ENCODE measurements around the gene PRR16.

Gene PRR16

DNA sequence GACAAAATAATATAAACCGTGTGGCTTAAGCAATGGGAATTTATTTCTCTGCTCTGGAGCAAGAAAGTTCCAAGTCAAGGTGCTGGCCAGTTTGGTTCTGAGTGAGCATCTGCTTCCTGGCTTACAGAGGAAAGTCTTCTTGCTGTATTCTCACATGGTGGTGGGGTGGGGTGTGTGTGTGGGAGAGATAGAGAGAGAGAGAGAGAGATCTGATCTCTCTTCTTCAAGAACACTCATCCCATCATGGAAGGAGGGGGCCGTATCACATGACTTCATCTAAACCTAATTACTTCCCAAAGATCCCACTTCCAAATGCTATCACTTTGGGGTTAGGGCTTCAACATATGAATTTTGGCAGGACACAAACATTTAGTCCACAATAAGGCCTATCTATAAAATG is 91.2 kb downstream of the PRR16 start (continued):
- TF ChIP-seq, protein P1, sequence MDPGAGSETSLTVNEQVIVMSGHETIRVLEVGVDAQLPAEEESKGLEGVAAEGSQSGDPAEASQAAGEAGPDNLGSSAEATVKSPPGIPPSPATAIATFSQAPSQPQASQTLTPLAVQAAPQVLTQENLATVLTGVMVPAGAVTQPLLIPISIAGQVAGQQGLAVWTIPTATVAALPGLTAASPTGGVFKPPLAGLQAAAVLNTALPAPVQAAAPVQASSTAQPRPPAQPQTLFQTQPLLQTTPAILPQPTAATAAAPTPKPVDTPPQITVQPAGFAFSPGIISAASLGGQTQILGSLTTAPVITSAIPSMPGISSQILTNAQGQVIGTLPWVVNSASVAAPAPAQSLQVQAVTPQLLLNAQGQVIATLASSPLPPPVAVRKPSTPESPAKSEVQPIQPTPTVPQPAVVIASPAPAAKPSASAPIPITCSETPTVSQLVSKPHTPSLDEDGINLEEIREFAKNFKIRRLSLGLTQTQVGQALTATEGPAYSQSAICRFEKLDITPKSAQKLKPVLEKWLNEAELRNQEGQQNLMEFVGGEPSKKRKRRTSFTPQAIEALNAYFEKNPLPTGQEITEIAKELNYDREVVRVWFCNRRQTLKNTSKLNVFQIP (CRISPR knock-in tag; IDR thresholded peaks at IDR 0.05; ENCODE audit: borderline replicate concordance, low read depth) = no peak
- TF ChIP-seq ESRRG (CRISPR knock-in tag; IDR thresholded peaks at IDR 0.05) (no peak), SNAI2 (CRISPR knock-in tag; IDR thresholded peaks at IDR 0.05) (no peak), ARNTL (CRISPR knock-in tag; IDR thresholded peaks at IDR 0.05; ENCODE audit: borderline replicate concordance, low read depth) (no peak), GLIS3 (CRISPR knock-in tag; IDR thresholded peaks at IDR 0.05) (no peak), CSDC2 (CRISPR knock-in tag; IDR thresholded peaks at IDR 0.05) (no peak), ZFP3 (CRISPR knock-in tag; IDR thresholded peaks at IDR 0.05) (no peak)

- ATAC-seq = no peak
- TF ChIP-seq CSDC2 (CRISPR knock-in tag; IDR thresholded peaks at IDR 0.05) = no peak
- no peak for TF ChIP-seq ZNF8 (CRISPR knock-in tag; IDR thresholded peaks at IDR 0.05)
- no peak for TF ChIP-seq ZC3H10 (CRISPR knock-in tag; IDR thresholded peaks at IDR 0.05)
- TF ChIP-seq ISL1 (CRISPR knock-in tag; IDR thresholded peaks at IDR 0.05) = no peak
- TF ChIP-seq ESRRG (CRISPR knock-in tag; IDR thresholded peaks at IDR 0.05) = no peak
Observed at GRCh38 chr5:120564013-120564412, 99.9 kb downstream of the PRR16 start.

- no peak for ATAC-seq
- TF ChIP-seq RARB (CRISPR knock-in tag; IDR thresholded peaks at IDR 0.05) (no peak), ISL1 (CRISPR knock-in tag; IDR thresholded peaks at IDR 0.05) (no peak), ZNF565 (CRISPR knock-in tag; conservative IDR thresholded peaks at IDR 0.05; ENCODE audit: low read depth) (no peak), GLIS3 (CRISPR knock-in tag; IDR thresholded peaks at IDR 0.05) (no peak), ZNF70 (CRISPR knock-in tag; IDR thresholded peaks at IDR 0.05) (no peak), ZFP3 (CRISPR knock-in tag; IDR thresholded peaks at IDR 0.05) (no peak), CSRNP3 (CRISPR knock-in tag; IDR thresholded peaks at IDR 0.05) (no peak), TOX (CRISPR knock-in tag; IDR thresholded peaks at IDR 0.05; ENCODE audit: borderline replicate concordance) (no peak), PPARA (CRISPR knock-in tag; IDR thresholded peaks at IDR 0.05; ENCODE audit: borderline replicate concordance) (no peak), ZFP30 (CRISPR knock-in tag; IDR thresholded peaks at IDR 0.05) (no peak), ZNF8 (CRISPR knock-in tag; IDR thresholded peaks at IDR 0.05) (no peak), ESRRG (CRISPR knock-in tag; IDR thresholded peaks at IDR 0.05) (no peak)
- TF ChIP-seq, protein P2, sequence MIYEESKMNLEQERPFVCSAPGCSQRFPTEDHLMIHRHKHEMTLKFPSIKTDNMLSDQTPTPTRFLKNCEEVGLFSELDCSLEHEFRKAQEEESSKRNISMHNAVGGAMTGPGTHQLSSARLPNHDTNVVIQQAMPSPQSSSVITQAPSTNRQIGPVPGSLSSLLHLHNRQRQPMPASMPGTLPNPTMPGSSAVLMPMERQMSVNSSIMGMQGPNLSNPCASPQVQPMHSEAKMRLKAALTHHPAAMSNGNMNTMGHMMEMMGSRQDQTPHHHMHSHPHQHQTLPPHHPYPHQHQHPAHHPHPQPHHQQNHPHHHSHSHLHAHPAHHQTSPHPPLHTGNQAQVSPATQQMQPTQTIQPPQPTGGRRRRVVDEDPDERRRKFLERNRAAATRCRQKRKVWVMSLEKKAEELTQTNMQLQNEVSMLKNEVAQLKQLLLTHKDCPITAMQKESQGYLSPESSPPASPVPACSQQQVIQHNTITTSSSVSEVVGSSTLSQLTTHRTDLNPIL (CRISPR knock-in tag; IDR thresholded peaks at IDR 0.05; ENCODE audit: low read depth) = no peak
Observed at GRCh38 chr5:120567066-120567465, 103.0 kb downstream of the PRR16 start.

- no peak for ATAC-seq
- no peak for TF ChIP-seq ISL1 (CRISPR knock-in tag; IDR thresholded peaks at IDR 0.05)
- TF ChIP-seq ZFP3 (CRISPR knock-in tag; IDR thresholded peaks at IDR 0.05) = no peak
- no peak for TF ChIP-seq TSHZ2 (CRISPR knock-in tag; IDR thresholded peaks at IDR 0.05)
- TF ChIP-seq PATZ1 (CRISPR knock-in tag; IDR thresholded peaks at IDR 0.05; ENCODE audit: borderline replicate concordance) = no peak
- no peak for TF ChIP-seq GLIS3 (CRISPR knock-in tag; IDR thresholded peaks at IDR 0.05)
- TF ChIP-seq BACH2 (CRISPR knock-in tag; IDR thresholded peaks at IDR 0.05; ENCODE audit: borderline replicate concordance) = no peak
- no peak for TF ChIP-seq ZC3H10 (CRISPR knock-in tag; IDR thresholded peaks at IDR 0.05)
- no peak for TF ChIP-seq ARNTL (CRISPR knock-in tag; IDR thresholded peaks at IDR 0.05; ENCODE audit: borderline replicate concordance, low read depth)
- TF ChIP-seq, protein P1 (CRISPR knock-in tag; IDR thresholded peaks at IDR 0.05; ENCODE audit: borderline replicate concordance, low read depth) = no peak
- no peak for TF ChIP-seq SNAI2 (CRISPR knock-in tag; IDR thresholded peaks at IDR 0.05)
- no peak for TF ChIP-seq PPARA (CRISPR knock-in tag; IDR thresholded peaks at IDR 0.05; ENCODE audit: borderline replicate concordance)
- no peak for TF ChIP-seq ZFP30 (CRISPR knock-in tag; IDR thresholded peaks at IDR 0.05)
Observed at GRCh38 chr5:120567921-120568320, 103.8 kb downstream of the PRR16 start.
